GM21360 (cell line): Measurements from ENCODE around the gene SLX9.

Source experiments
- ATAC-seq: cut with Tn5 transposase; IDR thresholded peaks from one replicate; pipeline ENCODE4 v1.9.1; 2021; ENCODE audit warnings: mild to moderate bottlenecking, moderate library complexity; ENCODE audit not compliant: unreplicated experiment

The SLX9 gene

GRCh38 chr21:44999428-44999971 lies 59.7 kb downstream of the SLX9 start:
- ATAC-seq: no peak

GRCh38 chr21:44999972-45000636 lies 60.3 kb downstream of the SLX9 start:
- ATAC-seq: no peak

- no peak for ATAC-seq
Observed at GRCh38 chr21:45000637-45001133, 60.9 kb downstream of the SLX9 start.

DNA sequence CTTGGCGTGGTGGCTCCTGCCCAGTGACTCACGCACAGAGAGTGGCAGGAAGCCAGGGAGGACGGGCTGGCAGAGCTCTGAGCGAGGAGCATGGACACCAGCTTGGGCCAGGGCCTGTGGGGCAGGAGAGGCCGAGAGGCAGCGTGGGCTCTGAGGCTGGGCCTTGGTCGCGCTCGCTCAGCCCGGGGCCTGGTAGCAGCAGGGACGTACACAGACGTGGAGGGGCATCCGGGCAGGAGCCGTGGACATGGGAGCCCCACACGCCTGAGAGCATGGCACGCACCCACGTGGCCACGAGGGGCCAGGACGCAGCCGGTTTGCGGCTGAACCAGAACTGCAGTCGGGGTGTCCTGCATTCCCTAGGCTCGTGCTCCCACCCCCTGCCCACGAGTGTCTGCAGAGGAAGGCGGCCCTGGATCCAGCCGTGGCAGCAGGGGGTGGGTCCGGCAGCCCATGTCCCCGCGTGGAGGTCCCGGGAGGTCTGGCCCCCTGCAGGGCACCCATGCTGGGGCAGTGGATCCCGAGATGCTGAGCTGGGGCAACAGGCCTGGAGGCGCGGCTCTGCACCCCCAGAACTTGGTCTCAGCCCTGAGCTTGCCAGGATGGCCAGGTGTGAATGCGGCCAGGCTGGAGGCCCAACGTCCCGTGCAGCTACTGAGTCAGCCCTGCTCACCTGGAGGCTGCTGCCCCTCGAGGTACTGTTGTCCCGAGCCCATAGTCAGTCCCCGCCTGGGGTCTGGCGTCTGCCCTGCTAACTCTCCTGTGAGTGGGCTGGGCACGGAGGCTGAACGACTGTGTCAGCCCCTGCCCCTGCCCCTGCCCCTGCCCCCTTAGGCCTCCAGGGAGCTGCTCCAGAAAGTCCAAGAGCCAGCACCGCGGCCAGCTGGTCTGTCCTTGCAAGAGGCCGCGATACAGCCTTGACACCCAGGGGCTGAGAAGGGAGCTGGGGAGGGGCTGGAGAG lies 61.6 kb downstream of the SLX9 start:
- no peak for ATAC-seq

GRCh38 chr21:45002381-45003204 lies 62.8 kb downstream of the SLX9 start:
- no peak for ATAC-seq

DNA sequence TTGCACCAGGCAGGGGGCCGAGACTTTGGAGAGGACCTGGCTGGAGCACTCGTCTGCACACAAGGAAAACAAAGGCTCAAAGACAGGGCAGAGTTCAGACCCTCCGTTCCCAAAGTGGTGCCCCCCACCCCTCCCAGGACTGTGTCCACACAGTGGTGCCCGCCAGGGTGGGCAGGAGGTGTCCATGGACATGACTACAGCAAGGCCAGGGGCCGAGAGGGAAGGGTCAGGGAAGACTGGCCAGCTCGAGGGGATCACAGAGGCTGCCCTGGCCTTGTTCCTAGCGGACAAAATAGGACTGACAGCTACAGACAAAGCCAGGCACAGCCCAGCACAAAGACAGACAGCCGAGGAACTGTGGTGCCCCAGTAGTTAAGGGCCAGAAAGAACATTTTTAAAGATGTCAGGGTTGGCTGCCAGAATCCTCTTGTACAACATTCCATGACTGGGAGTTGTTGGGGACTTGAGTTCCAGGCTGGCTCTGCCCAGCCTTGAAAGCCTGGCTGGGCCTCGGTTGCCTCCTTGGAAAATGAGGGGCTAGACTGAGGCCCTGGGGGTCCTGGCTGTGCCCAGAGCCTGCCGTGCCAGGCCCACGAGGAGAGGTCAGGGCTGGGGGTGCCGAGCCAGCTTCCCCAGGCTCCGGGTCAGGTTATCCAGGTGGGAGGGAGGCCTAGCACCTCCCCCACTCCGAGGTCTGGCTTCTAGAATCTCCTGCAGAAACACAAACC lies 63.7 kb downstream of the SLX9 start:
- ATAC-seq: no peak

- ATAC-seq: no peak
Observed at GRCh38 chr21:45004059-45004422, 64.2 kb downstream of the SLX9 start.

DNA sequence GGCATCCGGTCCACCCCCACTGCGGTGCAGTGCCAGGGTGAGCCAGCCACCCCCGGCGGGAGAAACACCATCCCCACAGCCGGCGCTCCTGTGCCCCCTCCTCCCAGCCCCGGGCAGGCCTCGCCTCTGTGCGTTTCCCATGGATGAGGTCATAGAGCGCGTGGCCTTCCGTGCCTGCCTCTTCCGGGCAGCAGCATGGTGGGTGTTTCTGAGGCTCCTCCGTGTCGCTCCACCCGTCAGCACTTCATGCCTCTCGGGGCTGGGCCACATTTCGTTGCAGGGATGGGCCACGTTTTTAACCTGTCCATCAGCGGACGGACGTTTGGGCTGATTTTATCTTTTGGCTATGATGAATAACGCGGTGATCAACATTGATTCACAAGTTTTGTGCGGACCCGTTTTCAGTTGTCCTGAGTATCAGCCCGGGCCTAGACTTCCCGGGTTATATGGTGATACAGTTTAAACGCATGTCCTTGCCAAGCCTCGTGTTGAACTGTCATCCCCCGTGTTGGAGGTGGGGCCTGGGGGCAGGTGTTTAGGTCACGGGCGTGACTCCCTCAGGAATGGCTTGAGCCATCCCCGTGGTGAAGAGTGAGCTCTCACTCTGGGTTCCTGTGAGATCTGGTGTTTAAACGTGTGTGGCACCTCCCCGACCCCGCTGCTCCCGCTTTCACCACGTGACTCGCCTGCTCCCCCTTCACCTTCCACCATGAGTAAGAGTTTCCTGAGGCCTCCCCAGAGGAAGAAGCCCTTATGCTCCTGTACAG lies 64.8 kb downstream of the SLX9 start:
- no peak for ATAC-seq

DNA sequence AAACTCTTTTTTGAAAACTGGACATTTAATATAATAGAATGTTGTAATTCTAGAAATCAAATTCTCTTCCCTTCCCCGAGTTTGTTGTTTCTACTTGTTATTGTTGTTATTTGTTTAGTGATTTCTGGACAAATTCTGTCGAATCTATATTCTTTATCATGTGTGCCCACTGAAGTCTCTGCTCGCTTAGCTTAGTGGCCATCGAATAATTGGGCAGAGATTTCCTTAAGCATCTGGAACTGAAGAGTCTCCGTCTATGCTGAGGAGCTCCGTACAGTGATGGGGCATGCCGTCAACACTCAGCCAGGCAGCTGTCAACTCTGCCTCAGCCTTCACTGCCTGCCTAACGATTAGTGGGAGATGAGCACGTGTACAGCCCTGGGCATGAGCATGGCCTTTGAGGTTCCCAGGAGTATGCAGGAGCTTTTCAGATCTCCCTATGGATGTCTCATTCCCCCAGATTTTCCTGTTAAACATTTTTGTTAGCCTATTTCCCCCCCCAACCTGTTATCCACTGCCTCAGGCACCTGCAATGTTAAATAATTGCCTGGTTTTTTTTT lies 66.8 kb downstream of the SLX9 start:
- no peak for ATAC-seq

- no peak for ATAC-seq
Observed at GRCh38 chr21:45009616-45010015, 69.8 kb downstream of the SLX9 start.

DNA sequence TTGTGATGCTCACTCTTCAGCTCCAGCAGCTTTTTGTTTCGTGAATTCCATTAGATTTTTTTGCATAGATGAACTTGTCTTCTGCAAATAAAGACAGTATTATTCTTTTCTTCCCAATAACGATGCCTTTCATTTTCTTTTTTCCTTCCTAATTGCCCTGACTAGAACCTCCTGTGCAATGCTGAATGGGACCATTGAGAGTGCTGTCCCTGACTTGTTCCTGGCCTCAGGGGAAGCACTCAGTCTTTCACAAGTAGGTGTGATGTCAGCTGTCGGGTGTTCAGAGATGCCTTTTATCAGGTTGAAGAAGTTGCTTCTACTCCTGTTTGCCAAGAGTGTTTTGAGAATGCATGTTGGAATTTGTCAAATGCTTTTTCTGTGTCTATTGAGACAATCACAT lies 70.3 kb downstream of the SLX9 start:
- ATAC-seq: no peak

- no peak for ATAC-seq
Observed at GRCh38 chr21:45010860-45011259, 71.0 kb downstream of the SLX9 start.

GRCh38 chr21:45011426-45011825 lies 71.6 kb downstream of the SLX9 start:
- no peak for ATAC-seq

- no peak for ATAC-seq
Observed at GRCh38 chr21:45011911-45012661, 72.3 kb downstream of the SLX9 start.

- ATAC-seq: no peak
Observed at GRCh38 chr21:45012662-45013259, 72.9 kb downstream of the SLX9 start.

- no peak for ATAC-seq
Observed at GRCh38 chr21:45013260-45013841, 73.5 kb downstream of the SLX9 start.

GRCh38 chr21:45014747-45015468 lies 75.1 kb downstream of the SLX9 start:
- ATAC-seq: no peak
